Epithelial cell of prostate (primary cell): Measurements from ENCODE around the gene DIP2C.

Source experiments
- DNase-seq: peaks from one replicate; pipeline ENCODE4 v3.0.0-alpha.2; 2011; ENCODE audit warnings: low read depth, low spot score
- H3K27ac ChIP-seq: fragments of 450-650 bp; 2 replicates; pipeline ENCODE4 v1.5.1; 2017; ENCODE audit warnings: mild to moderate bottlenecking

Gene DIP2C

DNA sequence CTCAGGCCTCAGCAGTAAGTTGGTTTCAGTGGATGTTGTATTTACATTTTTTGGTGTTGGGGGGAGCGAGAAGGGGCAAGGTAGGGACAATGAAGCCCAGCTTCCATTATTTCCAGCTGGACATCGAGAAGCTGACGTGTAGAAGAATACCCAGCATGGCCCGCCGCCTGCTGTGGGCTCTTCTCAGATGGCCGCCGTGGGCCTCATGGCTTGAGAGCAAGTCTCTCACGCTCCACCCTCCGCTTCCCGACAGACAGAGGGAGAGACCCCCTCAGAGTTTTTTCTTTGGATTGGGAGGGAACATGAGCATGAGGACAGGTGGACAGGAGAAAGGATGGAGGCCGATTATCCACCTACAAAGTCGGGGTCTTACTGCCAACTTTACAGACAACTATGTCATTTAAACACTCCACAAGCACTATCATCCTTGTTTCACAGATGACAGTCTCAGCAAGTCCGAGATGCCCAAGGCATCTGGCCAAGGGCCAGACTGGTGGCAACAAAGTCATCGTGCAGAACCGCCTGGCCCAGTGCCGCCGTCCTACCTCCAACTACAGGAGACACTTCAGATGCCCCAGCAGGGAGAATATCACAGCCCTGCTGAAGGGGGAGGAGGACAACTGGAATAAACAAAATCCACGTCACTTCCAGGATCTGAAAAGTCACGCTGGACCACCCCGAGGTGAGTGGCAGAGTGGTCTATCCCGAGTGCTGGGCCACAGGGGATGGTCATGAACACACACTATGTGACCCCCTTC is 195.9 kb downstream of the DIP2C start:
- DNase-seq, result no peak
- H3K27ac ChIP-seq, result no peak overlapping the region

DNA sequence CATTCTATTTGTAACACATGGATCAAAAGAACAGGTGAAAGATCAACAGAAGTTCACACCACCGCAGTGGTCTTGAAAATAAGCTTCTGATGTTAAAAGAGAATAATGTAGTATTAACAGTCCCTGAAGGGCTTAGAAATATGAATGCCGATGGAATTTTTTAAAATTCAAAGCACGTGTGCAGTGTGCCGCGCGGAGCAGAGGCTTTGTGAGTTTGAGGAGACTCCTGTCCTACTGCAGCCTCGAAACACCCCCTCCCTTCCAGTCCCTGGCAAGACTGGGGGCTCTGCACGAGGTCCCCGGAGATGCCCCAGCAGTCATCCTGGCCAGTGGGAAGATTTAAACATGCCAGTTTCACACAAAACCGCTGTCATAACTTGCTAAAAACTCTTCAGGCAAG is 196.6 kb downstream of the DIP2C start:
- DNase-seq, result no peak
- no peak overlapping the region for H3K27ac ChIP-seq

DNA sequence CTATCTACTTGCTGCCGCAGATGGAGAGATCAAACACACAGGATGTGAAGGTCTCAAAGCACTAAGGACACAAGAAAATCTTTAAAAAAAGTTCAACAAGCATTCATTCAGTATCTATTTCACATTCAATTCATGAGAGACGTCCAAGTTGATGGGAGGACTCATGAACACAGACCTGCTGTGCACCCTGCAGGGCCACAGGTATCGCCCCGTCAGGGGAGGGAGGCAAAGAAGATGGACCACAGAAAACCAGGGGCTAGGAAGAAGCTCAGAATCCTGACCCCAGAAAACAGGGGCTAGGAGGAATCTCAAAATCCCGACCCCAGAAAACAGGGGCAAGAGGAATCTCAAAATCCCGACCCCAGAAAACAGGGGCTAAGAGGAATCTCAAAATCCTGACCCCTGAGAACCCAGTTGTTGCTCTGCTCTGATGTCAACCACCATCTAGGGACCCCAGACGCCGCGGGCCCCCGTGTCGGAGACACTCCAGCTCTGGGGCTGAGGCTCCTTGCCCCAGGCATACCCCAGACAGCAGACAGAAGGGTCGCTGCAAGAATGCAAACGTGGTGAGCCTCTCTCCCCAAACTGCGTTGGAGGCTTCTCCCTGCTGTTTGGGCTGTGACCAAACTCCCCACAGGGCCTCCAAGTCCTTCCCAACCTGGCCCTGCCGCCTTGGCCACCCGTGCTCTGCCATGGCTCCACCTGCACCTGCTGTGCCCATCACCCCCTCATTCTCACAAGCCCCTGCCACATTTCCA is 197.6 kb downstream of the DIP2C start:
- no peak overlapping the region for H3K27ac ChIP-seq
- DNase-seq, result no peak

GRCh38 chr10:490891-491571 is 198.4 kb downstream of the DIP2C start:
- no peak for DNase-seq
- no peak overlapping the region for H3K27ac ChIP-seq

GRCh38 chr10:490256-490655 is 199.2 kb downstream of the DIP2C start:
- no peak for DNase-seq
- no peak overlapping the region for H3K27ac ChIP-seq

DNA sequence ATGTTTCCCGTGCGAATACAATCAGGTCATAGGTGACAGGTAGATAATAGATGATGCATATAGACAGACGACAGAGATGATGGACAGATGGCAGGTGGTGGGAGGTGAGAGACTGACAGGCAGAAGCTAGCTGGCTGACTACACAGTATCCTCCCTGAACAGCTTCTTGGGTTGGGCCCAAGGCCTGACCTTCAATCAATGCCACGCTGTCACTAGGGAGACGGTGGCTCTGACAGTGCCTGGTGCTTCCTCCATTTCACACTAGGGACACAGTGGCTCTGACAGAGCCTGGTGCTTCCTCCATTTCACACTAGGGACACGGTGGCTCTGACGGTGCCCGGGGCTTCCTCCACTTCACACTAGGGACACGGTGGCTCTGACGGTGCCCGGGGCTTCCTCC is 200.1 kb downstream of the DIP2C start:
- H3K27ac ChIP-seq, result no peak overlapping the region
- DNase-seq, result no peak

DNA sequence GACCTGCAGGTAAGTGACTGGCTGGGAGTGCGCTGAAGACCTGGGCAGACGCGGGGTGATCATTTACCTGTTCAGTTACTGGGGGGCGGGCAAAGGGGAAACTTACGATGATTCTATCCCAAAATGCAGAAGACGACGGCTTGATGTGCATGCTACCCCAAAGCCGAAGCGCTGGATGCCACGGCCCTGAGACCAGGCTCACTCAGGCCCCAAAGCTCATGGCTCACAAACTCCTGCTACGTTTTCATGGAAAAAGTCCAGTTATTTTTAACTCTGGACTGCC is 200.6 kb downstream of the DIP2C start:
- no peak overlapping the region for H3K27ac ChIP-seq
- DNase-seq, result no peak

GRCh38 chr10:488081-488932 is 201.2 kb downstream of the DIP2C start:
- H3K27ac ChIP-seq, result no peak overlapping the region
- DNase-seq, result no peak

DNA sequence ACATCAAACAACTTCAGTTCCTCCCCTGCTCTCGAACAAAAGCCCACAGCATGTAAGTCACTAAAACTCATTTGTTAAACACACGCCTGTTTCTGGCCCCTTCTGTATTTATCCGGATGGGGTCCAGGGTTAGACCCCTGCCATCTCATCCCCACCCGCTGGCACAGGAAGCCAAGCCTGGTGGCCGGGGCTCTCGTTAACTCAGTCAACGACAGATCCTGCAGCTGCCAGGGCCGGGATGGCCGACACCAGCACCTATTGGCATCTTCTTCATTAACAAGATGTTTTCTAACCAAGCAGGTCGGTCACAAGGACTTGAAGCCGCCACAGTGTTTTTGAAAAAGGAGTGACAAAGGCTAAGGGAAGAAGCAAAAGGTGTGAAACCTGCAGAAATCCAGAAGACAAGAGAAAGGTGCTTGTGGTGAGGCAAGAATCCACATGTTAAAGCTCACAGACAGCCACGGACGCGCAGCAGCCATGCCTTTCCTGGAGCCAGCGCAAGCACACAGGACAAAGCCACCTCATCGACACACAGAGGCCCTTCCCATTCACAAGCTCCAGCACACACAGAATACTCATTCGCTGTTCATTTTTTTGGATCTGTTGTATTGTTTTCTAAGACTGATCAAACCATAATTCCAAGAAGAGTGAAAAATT is 202.7 kb downstream of the DIP2C start:
- no peak for DNase-seq
- no peak overlapping the region for H3K27ac ChIP-seq

- no peak overlapping the region for H3K27ac ChIP-seq
- no peak for DNase-seq
Observed at GRCh38 chr10:486206-486605, 203.3 kb downstream of the DIP2C start.

GRCh38 chr10:485776-486175 is 203.7 kb downstream of the DIP2C start:
- DNase-seq, result no peak
- no peak overlapping the region for H3K27ac ChIP-seq

DNA sequence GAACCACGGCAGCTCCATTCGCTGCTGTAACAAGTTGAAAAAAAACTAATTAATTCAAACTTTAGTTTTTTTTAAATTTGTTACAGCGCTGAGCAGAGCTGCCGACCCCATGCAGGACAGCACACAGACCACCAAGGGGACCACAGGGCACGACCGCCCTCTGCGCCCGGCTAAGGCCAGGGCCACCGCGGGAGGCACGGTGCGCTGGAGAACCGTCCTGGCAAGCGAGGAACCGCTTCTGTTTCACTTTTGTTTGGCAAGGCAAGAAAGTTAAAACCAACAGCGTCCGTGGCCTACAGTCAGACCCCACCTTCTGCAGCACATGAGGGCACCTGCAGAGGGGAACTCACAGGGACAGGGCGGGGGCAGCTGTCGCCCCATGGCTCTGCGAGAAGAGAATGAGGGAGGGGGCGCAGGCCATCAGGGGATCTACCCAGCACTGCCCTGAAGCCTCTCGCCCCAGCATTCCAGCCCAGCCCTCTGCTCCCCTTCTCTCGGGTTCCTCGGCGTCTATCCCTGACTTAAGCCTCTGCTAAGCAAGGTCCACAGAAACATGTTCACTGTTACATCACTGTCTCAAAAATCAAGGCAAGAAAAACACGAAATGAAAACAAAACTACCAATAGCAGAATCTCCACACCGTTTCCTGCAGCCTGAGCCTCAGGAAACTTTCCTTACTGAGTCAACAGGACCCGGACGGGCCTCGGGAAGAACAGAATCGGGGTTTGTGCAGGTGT is 204.4 kb downstream of the DIP2C start:
- no peak for DNase-seq
- H3K27ac ChIP-seq, result no peak overlapping the region

GRCh38 chr10:484441-484924 is 205.0 kb downstream of the DIP2C start:
- no peak overlapping the region for H3K27ac ChIP-seq

DNA sequence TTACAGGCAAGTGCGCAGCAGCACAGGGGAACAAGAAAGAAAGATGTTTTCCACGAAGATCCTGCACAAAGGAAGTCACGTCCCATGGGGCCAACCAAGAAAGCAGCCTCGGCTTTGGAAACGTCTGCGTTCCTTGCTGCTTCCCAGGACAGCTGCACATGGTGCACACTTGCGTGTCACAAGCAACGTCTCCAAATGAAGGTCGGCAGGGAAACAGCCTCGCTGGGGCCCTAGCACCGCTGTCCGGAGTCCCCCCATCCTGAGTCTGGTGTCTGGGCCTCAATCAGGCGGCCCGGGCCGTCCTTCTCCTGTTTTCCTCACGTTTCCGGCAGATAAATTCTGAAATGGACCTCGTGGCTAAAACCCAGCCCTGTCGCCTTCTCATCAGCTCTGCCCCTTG is 206.2 kb downstream of the DIP2C start:
- H3K27ac ChIP-seq, result no peak overlapping the region
- DNase-seq, result no peak

More at GRCh38 chr10:484441-484924, 205.0 kb downstream of the DIP2C start:
- DNase-seq, result no peak

- H3K27ac ChIP-seq, result no peak overlapping the region
- DNase-seq, result no peak
Observed at GRCh38 chr10:482848-483247, 206.6 kb downstream of the DIP2C start.

- H3K27ac ChIP-seq, result no peak overlapping the region
- DNase-seq, result no peak
Observed at GRCh38 chr10:482051-482501, 207.4 kb downstream of the DIP2C start.

GRCh38 chr10:481628-482027 is 207.8 kb downstream of the DIP2C start:
- no peak for DNase-seq
- H3K27ac ChIP-seq, result no peak overlapping the region

DNA sequence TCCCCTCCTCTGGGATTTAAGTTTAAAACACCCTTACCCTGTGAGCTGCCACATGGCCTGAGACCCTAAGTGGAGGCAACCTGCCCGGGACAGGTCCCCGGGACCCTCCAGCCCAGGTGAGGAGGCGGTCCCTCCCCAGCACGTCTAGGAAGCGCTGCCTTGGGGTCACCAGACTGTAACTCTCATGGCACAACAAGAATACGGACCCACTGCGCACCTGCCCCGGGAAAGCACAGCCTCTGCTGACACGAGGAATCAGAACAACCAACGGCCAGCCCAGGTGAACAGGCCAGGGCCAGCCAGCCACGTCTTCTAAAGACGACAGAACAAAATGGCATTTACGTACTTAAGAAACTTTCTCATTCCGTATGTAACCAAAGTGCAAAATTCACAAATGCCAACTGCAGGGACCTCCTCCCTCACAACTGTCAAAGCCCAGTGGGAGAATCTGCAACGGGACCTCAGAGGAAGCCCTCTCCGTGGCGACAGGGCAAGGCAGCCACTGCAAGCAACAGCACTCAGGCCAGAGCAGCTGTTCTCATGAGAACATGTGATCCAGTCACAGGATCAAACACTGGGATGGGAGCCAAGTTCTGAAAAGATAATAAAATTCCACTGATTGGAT is 208.4 kb downstream of the DIP2C start:
- no peak for DNase-seq
- no peak overlapping the region for H3K27ac ChIP-seq

GRCh38 chr10:480498-480927 is 209.0 kb downstream of the DIP2C start:
- no peak overlapping the region for H3K27ac ChIP-seq
- DNase-seq, result no peak
